Anterior cingulate cortex (tissue), 58 donors: ENCODE results near the gene TAF12.
"Not testable (repeated sequence)": the region's sequence is repeated elsewhere in the genome, so short reads cannot be mapped to it uniquely, and the experiment has no call there.

ENCODE experiments used
- DNase-seq, 58 donors: peaks; one replicate each; lab custom pipeline; 2025; lab: John Stamatoyannopoulos, UW

The TAF12 gene

GRCh38 chr1:28586585-28587391 is 56.1 kb downstream of the TAF12 start:
- DNase-seq: not testable (repeated sequence)

- peak in 1 of 58 donors; percentile 44 for DNase-seq
Measured at GRCh38 chr1:28582248-28582615, 60.6 kb downstream of the TAF12 start.

- DNase-seq: peak; percentile 48 to 96 (median 91)
Measured at GRCh38 chr1:28581531-28582247, 61.2 kb downstream of the TAF12 start.

- peak in 15 of 58 donors; percentile 24 to 64 (median 39) for DNase-seq
Measured at GRCh38 chr1:28580722-28581530, 61.9 kb downstream of the TAF12 start.

- DNase-seq: no peak
Measured at GRCh38 chr1:28579401-28579800, 63.5 kb downstream of the TAF12 start.

- no peak for DNase-seq
Measured at GRCh38 chr1:28578696-28579218, 64.1 kb downstream of the TAF12 start.

- no peak for DNase-seq
Measured at GRCh38 chr1:28577738-28578536, 64.9 kb downstream of the TAF12 start.

GRCh38 chr1:28577052-28577678 is 65.7 kb downstream of the TAF12 start:
- no peak for DNase-seq

- DNase-seq: no peak
Measured at GRCh38 chr1:28573564-28573963, 69.3 kb downstream of the TAF12 start.

GRCh38 chr1:28572891-28573290 is 70.0 kb downstream of the TAF12 start:
- not testable (repeated sequence) for DNase-seq

GRCh38 chr1:28571911-28572310 is 71.0 kb downstream of the TAF12 start:
- no peak for DNase-seq

GRCh38 chr1:28566931-28567330 is 75.9 kb downstream of the TAF12 start:
- DNase-seq: no peak

- DNase-seq: no peak
Measured at GRCh38 chr1:28565726-28566125, 77.1 kb downstream of the TAF12 start.

GRCh38 chr1:28565040-28565439 is 77.8 kb downstream of the TAF12 start:
- DNase-seq: no peak

- DNase-seq: no peak
Measured at GRCh38 chr1:28564310-28564709, 78.6 kb downstream of the TAF12 start.

- DNase-seq: no peak
Measured at GRCh38 chr1:28560886-28561285, 82.0 kb downstream of the TAF12 start.
